GM18873 (cell line): ENCODE measurements around the gene ANKS1B.
A peak's percentile ranks its signal among the peaks of the same experiment; 100 is the strongest.
"Not testable (repeated sequence)": the region's sequence is repeated elsewhere in the genome, so short reads cannot be mapped to it uniquely, and the experiment has no call there.

ENCODE experiments used
- ATAC-seq: cut with Tn5 transposase; IDR thresholded peaks from one replicate; pipeline ENCODE4 v1.9.1; 2021; ENCODE audit warnings: mild to moderate bottlenecking, moderate library complexity, moderate number of reproducible peaks; ENCODE audit not compliant: unreplicated experiment, low FRiP score

ANKS1B gene

GRCh38 chr12:98998697-98999299, 985.9 kb downstream of the ANKS1B start:
- peak; percentile 66 for ATAC-seq

- no peak for ATAC-seq
These were observed 986.8 kb downstream of the ANKS1B start for GRCh38 chr12:98997899-98998298.

- ATAC-seq = no peak
These were observed 994.1 kb downstream of the ANKS1B start for GRCh38 chr12:98990648-98991047.

- no peak for ATAC-seq
These were observed 999.6 kb downstream of the ANKS1B start for GRCh38 chr12:98985156-98985555.

DNA sequence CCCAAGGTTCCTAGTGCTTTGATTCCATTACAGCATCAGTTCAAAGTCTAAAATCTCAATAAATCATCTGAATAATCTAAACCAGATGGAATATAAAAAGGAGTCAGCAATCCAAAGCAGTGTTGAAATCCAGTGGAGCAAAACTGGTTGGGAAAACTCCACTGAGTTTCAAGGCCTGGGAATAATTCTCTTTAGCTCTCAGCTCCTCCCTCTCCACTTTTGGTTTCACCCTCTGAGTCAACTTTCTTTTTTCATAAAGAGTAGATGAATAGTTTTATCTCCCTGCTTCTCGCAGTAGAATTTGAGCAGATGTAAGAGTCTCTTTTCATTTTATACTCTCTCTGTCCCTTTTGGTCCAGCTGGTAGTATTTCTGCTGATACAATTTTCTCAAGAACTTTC, 1001.1 kb downstream of the ANKS1B start:
- no peak for ATAC-seq

DNA sequence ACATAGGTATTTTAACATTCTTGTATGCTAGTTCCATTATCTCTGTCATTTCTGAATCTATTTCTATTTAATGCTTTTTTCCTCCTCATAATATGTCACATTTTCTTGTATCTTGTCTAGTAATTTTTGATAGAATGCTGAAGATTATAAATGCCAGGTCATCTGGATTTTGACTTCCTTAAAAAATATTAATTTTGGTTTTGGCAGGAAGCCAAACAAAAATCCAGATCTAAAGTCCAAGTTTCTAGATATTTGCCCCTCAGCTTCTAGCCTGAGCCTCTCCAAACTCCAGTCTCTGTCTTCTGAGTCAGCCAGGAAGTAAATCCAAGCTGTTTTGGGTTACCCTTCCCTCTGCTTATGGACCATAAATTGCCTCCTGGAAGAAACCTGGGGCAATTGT, 1004.2 kb downstream of the ANKS1B start:
- no peak for ATAC-seq

- no peak for ATAC-seq
These were observed 1007.5 kb downstream of the ANKS1B start for GRCh38 chr12:98977186-98977585.

DNA sequence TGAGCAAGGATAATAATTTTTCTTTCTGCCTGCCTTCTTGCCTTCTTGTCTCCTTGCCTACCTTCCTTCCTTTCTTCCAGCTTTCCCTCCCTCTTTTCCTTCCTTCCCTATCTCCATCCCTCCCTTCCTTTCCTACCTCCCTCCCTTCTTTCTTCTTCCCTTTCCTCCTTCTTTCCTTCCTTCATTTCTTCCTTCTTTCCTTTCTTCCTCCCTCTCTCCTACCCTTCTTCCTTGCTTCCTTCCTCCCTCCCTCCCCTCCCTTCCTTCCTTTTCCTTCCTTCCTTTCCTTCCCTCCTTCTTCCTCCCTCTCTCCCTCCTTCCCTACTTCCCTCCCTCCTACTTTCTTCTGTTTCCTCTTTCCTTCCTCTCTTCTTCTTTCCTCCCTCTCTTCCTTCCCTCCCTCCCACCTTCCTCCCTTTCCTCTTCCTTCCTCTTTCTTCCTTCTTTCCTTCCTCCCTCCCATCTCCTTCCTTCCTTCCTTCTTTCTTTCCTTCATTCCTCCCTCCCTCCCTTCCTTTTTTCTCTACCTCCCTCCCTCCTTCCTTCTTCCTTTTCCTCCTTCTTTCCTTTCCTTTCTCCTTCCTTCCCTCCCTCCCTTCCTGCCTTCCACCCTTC, 1009.9 kb downstream of the ANKS1B start:
- no peak for ATAC-seq

DNA sequence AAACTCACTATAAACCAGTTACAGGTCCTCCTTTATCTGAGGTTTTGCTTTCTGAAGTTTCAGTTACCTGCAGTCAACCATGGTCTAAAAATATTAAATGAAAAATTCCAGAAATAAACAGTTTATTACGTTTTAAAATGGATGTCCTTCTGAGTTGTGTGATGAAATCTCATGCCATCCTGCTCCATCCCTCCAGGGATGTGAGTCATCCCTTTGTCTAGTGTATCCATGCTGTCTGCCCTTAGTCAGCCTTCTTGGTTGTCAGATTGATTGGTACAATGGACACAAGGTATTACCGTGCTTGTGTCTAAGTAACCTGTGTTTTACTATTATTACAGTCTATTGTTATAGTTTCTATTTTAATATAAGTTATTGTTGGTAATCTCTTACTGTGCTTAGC, 1011.3 kb downstream of the ANKS1B start:
- ATAC-seq = no peak

- ATAC-seq = no peak
These were observed 1013.8 kb downstream of the ANKS1B start for GRCh38 chr12:98970950-98971349.

DNA sequence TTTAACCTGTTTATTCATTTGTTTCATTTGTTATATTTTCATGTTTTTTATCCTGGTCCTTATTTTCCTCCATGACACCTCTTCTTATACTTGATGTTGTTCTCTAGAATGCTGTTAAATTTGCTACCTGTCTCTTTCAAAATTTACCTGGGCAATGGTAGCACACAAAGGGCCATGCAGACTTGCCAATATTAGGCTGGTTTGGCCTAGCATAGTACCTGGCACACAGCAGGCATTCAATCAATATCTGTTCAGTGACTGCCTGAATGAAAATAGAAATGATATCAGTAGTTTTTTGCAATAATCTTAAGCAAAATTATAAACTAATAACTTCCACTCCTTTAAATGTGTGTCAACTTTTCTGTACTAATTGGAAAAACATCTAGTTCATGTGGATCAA, 1014.5 kb downstream of the ANKS1B start:
- no peak for ATAC-seq

DNA sequence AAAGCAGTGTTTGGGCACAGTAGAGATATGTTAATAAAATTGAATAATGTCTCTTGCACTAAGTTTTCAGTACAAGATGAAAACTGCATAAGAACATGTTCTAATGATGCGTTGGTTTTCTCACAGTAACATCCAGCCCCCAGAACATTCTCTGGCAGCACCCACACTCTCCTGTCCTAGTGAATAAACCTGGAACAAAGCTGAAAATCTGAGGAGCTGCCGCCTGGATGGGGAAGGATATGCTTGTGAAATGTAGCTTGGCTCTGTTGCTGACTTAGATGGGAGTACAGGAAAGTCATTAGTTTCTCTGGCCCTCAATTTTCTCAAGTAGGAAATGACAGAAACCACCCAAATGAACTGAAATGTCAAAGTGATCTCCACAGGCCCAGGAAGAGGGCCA, 1015.8 kb downstream of the ANKS1B start:
- no peak for ATAC-seq

GRCh38 chr12:98957135-98957534, 1027.6 kb downstream of the ANKS1B start:
- ATAC-seq = not testable (repeated sequence)

DNA sequence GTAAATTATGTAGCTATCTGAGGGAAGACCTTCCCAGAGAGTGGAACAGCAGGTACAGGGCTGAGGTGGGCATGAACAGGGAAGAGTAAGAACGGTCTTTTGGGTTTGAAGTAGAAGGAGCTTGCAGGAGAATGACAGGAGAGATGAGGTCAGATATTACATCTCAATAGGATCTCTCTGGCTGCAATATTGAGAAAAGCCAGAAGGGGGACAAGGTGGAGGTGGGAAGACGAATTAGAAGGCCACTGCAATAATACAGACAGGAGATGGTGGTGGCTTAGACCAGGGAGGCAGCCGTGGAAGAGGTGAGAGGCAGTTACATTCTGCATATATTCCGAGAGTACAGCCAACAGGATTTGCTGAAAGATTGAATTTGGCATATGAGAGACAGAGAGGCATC, 1029.5 kb downstream of the ANKS1B start:
- peak; percentile 71 for ATAC-seq

DNA sequence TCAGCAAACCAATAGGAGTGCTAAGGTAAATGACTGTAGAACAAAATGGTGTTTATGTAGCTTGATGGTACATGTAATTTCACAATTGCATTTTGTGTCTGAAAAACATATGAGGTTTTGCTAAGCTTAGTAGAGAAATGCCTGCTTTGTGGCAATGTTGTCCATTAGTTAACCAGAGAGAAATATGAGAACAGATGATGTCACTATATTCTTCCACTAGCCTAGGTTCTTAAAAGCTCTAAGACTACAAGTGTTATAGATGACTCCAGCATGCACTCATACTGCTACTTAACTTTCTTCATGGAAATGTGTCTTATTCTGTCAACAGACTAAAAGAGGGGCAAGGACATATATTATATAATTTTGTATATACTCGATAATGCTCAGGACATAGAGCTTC, 1030.2 kb downstream of the ANKS1B start:
- ATAC-seq = no peak

GRCh38 chr12:98951406-98951805, 1033.3 kb downstream of the ANKS1B start:
- no peak for ATAC-seq

DNA sequence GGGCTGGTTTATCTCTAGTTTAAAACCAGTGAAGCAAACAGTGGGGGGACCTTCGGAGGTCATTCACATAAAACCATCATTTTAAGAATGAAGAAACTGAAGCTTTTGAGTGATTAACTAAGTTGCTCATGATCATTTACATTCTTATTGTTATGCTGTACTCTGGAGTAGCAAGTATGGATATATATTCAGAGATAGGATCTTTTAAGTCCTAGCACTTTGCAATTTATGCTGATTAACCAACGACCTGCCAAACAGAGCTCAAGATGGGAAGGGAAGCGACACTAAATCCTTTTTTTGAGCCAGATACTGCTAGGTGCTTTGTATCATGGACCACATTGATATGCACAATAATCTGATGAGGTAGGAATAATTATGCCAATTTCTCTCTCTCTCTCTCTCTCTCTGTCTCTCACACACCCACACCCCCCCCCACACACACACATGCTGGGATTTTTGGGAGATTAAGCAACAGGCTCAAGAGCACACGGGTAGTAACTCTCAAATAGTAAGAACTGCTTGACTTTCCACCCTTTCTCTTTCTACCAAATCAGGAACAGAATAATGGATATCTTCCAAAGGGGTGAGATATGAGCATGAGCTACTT, 1036.3 kb downstream of the ANKS1B start:
- no peak for ATAC-seq

GRCh38 chr12:98945864-98946263, 1038.9 kb downstream of the ANKS1B start:
- no peak for ATAC-seq

- ATAC-seq = no peak
These were observed 1044.8 kb downstream of the ANKS1B start for GRCh38 chr12:98939926-98940325.

- ATAC-seq = no peak
These were observed 1045.4 kb downstream of the ANKS1B start for GRCh38 chr12:98939350-98939749.

DNA sequence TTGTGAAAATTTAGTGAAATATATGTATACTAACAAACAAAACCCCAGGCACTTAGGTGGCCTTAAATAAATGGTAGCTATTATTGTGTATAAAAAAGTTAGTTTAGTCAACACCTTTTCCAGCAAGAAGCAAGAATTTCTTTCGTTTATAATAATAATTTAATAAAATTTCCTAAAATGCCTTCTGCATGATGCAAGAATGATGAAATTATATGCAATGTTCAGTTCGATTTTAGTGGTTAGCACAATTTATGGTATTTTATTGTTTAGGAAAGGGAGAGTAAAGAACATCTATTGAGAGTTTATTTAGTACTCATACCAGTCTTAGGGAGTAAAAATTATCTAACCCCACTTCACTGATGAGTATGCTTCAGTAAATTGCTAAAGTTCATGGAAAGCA, 1048.9 kb downstream of the ANKS1B start:
- no peak for ATAC-seq

GRCh38 chr12:98922871-98923270, 1061.9 kb downstream of the ANKS1B start:
- ATAC-seq = no peak
